GM18498 (cell line): Measurements from ENCODE around the gene ISLR2.

Experiments used
- ATAC-seq: cut with Tn5 transposase; IDR thresholded peaks from one replicate; pipeline ENCODE4 v1.9.1; 2021; ENCODE audit warnings: mild to moderate bottlenecking, moderate library complexity; ENCODE audit not compliant: unreplicated experiment

ISLR2 gene

GRCh38 chr15:74175271-74176191 lies 45.1 kb downstream of the ISLR2 start:
- ATAC-seq, result no peak

- ATAC-seq, result no peak
Measured at GRCh38 chr15:74176262-74177214, 46.2 kb downstream of the ISLR2 start.

- no peak for ATAC-seq
Measured at GRCh38 chr15:74178326-74179100, 48.1 kb downstream of the ISLR2 start.

- no peak for ATAC-seq
Measured at GRCh38 chr15:74179101-74179841, 48.9 kb downstream of the ISLR2 start.

GRCh38 chr15:74179983-74180880 lies 49.8 kb downstream of the ISLR2 start:
- ATAC-seq, result no peak

GRCh38 chr15:74180881-74181602 lies 50.7 kb downstream of the ISLR2 start:
- no peak for ATAC-seq

- ATAC-seq, result no peak
Measured at GRCh38 chr15:74182131-74182530, 51.7 kb downstream of the ISLR2 start.

GRCh38 chr15:74184582-74185091 lies 54.3 kb downstream of the ISLR2 start:
- no peak for ATAC-seq

- no peak for ATAC-seq
Measured at GRCh38 chr15:74185710-74186348, 55.4 kb downstream of the ISLR2 start.
